ENCODE measurements around the gene TP53TG3E.
"Not testable (repeated sequence)": the region's sequence is repeated elsewhere in the genome, so short reads cannot be mapped to it uniquely, and the experiment has no call there.

The TP53TG3E gene, protein sequence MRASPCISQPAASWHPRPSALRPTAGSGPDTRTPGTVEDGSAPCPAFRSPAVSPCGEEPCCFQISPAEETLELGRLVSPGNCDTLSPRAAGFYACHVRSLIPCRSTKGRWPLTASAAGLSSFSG

DNA sequence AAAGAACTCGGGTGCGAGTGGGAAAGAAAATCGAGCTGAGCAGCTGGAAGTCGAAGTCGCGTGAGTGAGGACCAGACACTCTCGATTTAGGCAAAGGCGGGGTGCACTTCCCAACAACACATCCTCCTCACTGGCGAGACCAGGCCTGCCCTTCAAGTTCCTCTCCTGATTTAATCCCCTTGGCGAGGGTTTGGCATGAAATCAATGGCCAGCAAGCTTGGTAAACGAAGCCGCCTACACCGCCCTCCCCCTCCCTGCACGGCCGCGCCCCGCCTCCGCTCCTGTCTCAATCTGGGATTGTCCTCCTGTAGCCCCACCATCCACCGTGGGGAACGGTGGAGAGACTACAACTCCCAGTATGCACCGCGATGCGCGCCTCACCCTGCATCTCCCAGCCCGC is at the start of gene TP53TG3E:
TP53TG3E (plus strand) TSS at position 301 of the 400 bp plus-strand sequence; CDS start at position 369, 68 bp downstream.
- H3K4me3 Mint-ChIP-seq; H3K27ac Mint-ChIP-seq; H3K9me3 Mint-ChIP-seq (ENCODE audit: low read depth); H3K27me3 Mint-ChIP-seq; H3K4me1 Mint-ChIP-seq (ENCODE audit: low read depth); H3K36me3 Mint-ChIP-seq: not testable (repeated sequence)

DNA sequence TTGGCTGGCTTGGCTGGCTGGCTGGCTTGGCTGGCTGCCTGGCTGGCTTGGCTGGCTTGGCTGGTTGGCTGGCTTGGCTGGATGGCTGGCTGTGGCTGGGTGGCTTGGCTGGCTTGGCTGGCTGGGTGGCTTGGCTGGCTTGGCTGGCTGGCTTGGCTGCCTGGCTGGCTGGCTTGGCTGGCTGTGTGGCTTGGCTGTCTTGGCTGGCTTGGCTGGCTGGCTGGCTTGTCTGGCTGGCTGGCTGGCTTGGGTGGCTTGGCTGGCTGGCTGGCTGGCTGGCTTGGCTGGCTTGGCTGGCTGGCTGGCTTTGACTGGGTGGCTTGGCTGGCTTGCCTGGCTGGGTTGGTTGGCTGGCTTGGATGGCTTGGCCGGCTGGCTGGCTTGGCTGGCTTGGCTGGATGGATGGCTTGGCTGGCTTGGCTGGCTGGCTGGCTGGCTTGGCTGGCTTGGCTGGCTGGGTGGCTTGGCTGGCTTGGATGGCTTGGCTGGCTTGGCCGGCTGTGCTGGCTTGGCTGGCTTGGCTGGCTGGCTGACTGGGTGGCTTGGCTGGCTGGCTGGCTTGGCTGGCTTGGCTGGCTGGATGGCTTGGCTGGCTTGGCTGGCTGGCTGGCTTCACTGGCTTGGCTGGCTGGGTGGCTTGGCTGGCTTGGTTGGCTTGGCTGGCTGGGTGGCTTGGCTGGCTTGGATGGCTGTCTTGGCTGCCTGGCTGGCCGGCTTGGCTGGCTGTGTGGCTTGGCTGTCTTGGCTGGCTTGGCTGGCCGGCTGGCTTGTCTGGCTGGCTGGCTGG is 32.3 kb downstream of the TP53TG3E start:
- H3K9me3 Mint-ChIP-seq (ENCODE audit: low read depth); H3K27me3 Mint-ChIP-seq; H3K4me1 Mint-ChIP-seq (ENCODE audit: low read depth); H3K27ac Mint-ChIP-seq; H3K4me3 Mint-ChIP-seq; H3K36me3 Mint-ChIP-seq: not testable (repeated sequence)

DNA sequence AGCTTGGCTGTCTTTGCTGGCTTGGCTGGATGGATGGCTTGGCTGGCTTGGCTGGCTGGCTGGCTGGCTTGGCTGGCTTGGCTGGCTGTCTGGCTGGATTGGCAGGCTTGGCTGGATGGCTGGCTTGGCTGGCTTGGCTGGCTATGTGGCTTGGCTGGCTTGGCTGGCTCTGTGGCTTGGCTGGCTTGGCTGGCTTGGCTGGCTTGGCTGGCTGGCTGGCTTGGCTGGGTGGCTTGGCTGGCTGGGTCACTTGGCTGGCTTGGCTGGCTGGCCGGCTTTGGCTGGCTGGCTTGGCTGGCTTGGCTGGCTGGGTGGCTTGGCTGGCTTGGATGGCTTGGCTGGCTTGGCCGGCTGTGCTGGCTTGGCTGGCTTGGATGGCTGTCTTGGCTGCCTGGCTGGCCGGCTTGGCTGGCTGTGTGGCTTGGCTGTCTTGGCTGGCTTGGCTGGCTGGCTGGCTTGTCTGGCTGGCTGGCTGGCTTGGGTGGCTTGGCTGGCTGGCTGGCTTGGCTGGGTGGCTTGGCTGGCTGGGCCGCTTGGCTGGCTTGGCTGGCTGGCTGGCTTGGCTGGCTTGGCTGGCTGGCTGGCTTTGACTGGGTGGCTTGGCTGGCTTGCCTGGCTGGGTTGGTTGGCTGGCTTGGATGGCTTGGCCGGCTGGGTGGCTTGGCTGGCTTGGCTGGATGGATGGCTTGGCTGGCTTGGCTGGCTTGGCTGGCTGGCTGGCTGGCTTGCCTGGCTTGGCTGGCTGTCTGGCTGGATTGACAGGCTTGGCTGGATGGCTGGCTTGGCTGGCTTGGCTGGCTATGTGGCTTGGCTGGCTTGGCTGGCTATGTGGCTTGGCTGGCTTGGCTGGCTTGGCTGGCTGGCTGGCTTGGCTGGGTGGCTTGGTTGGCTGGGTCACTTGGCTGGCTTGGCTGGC is 33.8 kb downstream of the TP53TG3E start:
- H3K27me3 Mint-ChIP-seq; H3K27ac Mint-ChIP-seq; H3K4me3 Mint-ChIP-seq; H3K9me3 Mint-ChIP-seq (ENCODE audit: low read depth); H3K4me1 Mint-ChIP-seq (ENCODE audit: low read depth); H3K36me3 Mint-ChIP-seq: not testable (repeated sequence)

DNA sequence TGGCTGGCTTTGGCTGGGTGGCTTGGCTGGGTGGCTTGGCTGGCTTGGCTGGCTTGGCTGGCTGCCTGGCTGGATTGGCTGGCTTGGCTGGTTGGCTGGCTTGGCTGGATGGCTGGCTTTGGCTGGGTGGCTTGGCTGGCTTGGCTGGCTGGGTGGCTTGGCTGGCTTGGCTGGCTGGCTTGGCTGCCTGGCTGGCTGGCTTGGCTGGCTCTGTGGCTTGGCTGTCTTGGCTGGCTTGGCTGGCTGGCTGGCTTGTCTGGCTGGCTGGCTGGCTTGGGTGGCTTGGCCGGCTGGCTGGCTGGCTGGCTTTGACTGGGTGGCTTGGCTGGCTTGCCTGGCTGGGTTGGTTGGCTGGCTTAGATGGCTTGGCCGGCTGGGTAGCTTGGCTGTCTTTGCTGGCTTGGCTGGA is 34.4 kb downstream of the TP53TG3E start:
- H3K36me3 Mint-ChIP-seq; H3K9me3 Mint-ChIP-seq (ENCODE audit: low read depth); H3K4me1 Mint-ChIP-seq (ENCODE audit: low read depth); H3K27ac Mint-ChIP-seq; H3K4me3 Mint-ChIP-seq; H3K27me3 Mint-ChIP-seq: not testable (repeated sequence)

DNA sequence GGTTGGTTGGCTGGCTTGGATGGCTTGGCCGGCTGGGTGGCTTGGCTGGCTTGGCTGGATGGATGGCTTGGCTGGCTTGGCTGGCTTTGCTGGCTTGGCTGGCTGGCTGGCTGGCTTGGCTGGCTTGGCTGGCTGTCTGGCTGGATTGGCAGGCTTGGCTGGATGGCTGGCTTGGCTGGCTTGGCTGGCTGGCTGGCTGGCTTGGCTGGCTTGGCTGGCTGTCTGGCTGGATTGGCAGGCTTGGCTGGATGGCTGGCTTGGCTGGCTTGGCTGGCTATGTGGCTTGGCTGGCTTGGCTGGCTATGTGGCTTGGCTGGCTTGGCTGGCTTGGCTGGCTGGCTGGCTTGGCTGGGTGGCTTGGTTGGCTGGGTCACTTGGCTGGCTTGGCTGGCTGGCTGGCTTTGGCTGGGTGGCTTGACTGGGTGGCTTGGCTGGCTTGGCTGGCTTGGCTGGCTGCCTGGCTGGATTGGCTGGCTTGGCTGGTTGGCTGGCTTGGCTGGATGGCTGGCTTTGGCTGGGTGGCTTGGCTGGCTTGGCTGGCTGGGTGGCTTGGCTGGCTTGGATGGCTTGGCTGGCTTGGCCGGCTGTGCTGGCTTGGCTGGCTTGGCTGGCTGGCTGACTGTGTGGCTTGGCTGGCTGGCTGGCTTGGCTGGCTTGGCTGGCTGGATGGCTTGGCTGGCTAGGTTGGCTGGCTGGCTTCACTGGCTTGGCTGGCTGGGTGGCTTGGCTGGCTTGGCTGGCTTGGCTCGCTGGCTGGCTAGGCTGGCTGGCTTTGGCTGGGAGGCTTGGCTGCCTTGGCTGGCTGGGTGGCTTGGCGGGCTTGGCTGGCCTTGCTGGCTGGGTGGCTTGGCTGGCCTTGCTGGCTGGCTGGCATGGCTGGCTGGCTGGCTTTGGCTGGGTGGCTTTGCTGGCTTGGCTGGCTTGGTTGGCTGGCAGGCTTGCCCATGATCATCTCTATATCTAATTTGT is 35.3 kb downstream of the TP53TG3E start:
- H3K36me3 Mint-ChIP-seq = not testable (repeated sequence)

More for the DNA sequence above, 35.3 kb downstream of the TP53TG3E start:
- not testable (repeated sequence) for H3K27me3 Mint-ChIP-seq; H3K4me1 Mint-ChIP-seq (ENCODE audit: low read depth); H3K4me3 Mint-ChIP-seq; H3K27ac Mint-ChIP-seq; H3K9me3 Mint-ChIP-seq (ENCODE audit: low read depth)

Data from activated naive CD8-positive, alpha-beta T cell (primary cell).